HG03280 (cell line): ENCODE data around the gene UROS.

ENCODE experiments used
- ATAC-seq: cut with Tn5 transposase; IDR thresholded peaks from one replicate; pipeline ENCODE4 v1.9.1; 2021; ENCODE audit warnings: mild to moderate bottlenecking, moderate library complexity; ENCODE audit not compliant: unreplicated experiment

UROS gene

DNA sequence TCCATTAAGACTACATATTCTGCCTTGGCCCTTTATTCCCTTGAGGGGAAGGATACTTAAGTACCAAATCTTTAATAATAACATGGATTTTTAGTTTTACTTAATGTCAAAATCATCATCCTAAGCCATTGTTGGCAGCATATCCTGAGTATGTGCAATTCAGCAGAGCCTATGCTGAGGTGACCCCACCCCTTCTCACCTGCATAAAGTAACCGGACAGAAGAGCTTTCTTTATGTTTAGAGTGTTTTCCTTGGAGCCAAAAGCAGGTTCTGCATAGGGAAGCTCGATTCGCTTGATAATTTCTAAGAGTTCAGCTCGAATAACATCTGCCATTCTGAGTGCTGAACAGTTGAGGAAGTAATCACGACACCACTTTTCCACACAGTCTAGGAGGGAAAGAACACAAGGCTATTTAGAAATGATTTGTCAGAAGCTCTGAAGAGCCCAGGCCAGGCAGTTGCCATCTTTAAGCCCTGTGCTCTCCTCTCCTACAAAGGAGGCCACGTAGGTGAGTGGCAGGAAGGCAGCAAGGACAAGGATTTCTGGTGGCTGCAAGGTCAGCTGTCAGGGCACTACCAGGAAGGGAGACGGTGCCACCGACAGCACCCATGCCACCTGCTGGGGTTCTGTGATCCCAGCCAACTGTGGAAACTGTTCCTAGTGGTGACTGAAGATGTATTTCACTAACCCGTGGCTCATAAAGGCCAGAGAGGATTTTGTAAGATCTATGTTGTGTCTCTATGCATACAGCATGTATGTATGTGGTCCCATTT is 15.9 kb upstream of the UROS start:
- no peak for ATAC-seq

- no peak for ATAC-seq
These were observed 13.7 kb upstream of the UROS start for GRCh38 chr10:125836746-125837145.

- no peak for ATAC-seq
These were observed 5.3 kb upstream of the UROS start for GRCh38 chr10:125828311-125828710.

- ATAC-seq, result no peak
These were observed 4.1 kb upstream of the UROS start for GRCh38 chr10:125827133-125827532.

DNA sequence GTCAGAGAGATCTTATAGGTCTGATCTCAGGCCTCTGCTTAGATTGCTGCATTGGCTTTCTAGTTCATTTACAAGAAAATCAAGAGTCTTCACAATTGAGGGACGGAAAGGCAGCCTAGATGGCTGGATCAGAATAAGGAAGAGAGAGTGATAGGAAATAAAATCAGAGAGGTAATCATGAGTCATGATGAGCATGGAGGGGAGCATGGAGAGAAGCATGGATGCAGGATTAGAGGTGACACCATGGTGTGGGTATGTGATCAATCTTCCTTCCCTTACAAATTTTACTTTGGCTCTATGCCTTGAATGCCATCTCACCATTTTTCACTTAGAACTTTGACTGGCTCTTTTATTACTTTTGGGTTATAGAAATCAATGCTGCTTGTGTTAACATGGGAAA is 1.7 kb upstream of the UROS start:
- no peak for ATAC-seq

- ATAC-seq, result peak; percentile 3
These were observed 699 bp upstream of the UROS start for GRCh38 chr10:125823663-125824251.

GRCh38 chr10:125820701-125821100 is 2.4 kb downstream of the UROS start:
- peak; percentile 50 for ATAC-seq

GRCh38 chr10:125817337-125817946 is 5.6 kb downstream of the UROS start:
- no peak for ATAC-seq

- ATAC-seq, result no peak
These were observed 6.5 kb downstream of the UROS start for GRCh38 chr10:125816548-125816947.

- no peak for ATAC-seq
These were observed 7.3 kb downstream of the UROS start for GRCh38 chr10:125815764-125816163.

DNA sequence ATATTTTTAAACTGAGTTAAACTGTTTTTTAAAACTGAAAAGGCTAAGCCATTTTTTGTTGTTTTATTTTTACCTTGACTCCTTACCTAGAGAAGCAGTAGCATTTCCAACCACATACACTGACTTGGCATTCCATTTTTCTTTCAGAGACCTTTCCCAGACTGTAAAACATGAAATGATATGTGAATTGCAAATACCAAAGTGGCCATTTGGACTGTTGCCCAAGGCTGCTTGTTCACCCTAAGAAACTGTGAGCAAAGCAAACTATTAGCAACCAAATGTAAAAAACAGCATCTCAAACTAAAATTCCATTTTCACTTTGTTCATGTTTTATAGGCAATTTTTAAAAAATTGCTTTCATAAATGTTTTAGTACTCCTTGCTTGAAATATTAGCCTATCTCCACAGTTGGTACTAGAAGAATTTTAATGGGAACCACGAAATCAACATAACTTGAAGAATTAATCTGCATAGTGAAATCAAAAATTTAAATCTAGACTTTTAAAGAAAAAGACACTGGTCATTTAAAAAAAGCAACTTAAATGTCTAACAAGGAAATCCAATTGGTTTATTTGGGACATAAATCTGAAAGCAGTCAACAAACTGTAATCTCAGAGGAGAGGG is 10.8 kb downstream of the UROS start:
- ATAC-seq, result no peak

- no peak for ATAC-seq
These were observed 11.8 kb downstream of the UROS start for GRCh38 chr10:125811251-125811650.

- no peak for ATAC-seq
These were observed 15.0 kb downstream of the UROS start for GRCh38 chr10:125808047-125808446.

DNA sequence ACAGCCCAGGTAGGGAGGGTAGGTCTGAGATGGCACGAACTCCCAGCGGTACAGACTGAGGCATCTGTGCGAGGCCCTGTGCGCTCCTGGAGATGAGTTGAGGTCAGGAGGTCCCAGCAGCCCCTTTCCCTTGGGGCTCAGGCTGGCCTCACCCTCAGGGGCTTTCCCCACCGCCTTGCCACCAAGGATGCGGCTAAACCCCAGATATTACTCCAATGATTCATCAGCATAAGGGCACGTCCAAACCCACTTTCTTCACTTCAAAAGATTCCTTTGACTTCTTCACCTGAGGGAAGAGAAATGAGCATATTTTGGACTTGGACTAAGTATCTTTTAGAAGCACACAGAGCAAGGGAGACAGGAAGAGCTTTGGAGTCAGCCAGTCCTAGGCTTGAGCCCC is 20.3 kb downstream of the UROS start:
- no peak for ATAC-seq

DNA sequence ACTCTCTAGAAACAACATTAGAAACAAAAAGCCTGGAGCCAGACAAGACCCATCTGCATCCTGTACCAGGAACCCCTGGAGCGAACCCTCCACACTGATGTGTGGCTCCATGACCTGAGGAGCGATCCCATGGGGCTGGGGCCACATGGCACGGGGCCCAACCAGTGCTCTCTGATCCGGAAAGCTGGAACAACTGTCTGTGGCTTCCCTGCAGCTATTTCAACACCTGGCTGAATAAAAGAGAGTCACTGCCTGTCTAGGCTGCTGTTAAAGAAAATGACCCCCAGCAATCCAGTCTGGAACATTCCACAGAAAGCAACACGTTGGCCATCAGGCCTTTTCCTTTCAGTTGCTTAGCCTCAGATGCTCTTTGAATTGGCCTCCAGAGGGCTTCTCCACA is 20.9 kb downstream of the UROS start:
- no peak for ATAC-seq

- ATAC-seq, result no peak
These were observed 21.5 kb downstream of the UROS start for GRCh38 chr10:125801574-125801973.

DNA sequence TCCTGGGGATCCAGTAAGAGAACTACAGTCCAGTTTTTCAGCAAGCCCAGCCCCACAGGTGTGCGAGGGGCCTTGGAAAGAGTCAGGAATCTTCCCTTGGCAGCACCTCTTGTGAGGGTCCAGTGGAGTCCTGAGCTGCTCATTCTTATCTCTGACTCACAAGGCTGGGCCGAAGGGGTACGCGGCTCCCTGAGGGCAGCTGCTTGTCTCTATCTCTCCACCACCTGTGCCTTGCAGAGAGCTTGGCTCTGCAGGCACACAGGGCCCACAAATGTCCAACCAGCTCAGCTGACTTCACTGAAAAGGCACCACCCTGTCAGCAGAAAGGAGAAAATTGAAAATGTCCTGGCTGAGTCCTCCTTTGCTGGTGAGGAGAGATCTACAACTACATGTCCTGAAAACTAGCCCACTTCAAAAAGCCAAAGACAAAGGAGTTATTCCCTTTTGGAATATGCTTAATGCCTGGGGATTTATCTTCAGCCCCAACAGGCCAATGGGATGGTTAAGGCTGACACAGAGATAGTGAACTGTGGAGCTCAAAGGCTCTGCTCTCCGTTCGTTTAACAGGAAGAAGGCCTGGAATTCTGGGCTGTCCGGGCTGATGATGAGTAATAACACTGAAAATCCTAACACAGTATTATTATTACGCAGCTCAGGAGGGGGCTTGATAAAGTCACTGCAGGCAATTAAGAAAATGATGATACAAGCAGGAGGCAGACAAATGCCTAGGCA is 23.4 kb downstream of the UROS start:
- ATAC-seq, result no peak

DNA sequence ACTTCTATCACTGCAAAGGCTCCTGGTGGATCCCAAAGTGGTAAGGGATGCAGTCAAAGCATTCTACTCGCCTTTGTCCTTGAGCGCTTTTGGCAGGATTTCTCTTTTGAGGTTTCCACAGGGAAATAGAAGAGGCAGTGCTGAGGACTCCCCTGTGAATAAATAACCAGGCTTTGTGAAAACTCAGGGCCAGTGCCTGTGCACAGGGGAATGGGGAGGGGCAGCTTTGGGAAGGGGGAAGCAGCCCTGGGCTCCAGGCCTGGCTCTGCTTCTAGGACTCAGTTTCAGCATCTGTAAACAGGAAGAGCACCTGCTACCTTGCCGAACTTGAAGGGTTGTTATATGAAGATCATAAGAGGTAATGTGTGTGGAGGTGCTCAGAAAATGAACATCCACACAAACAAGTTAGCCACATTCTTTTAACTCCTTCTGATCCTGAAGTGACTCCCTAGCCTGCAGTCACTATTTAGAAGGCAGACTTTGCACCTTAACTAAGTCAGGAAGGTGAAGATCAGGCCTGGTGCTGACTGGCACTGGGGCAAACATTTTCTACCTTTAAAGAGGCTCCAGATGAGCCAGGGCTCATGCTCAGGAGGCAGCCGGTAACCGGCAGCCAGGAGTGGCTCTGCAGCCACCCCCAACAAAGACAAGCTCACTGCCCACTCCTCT is 24.9 kb downstream of the UROS start:
- ATAC-seq, result no peak

- no peak for ATAC-seq
These were observed 25.6 kb downstream of the UROS start for GRCh38 chr10:125797424-125797823.

DNA sequence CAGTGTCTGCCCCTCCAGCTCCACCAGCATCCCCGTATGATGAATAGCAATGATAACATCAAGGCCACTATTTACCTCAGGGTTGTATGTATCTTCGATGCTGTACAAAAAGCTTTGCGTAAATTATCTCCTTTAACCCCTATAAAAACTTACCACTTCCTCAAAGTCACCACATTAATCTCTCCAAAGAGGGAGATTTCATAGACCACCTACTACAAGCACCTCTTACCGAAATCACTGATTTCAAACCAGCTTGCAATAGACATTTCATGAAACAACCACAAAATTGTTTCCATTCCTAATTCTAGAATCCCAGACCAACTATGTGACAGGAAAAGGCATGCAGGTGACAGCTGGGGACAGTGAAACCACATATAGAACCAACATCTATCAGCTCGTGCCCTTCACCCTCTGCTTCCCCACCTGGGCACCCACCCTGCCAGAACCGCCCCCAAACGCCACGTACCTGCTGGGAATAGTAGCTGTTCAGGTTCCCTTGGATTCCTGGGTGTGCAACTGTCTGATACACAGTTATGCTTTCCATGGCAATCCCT is 27.3 kb downstream of the UROS start:
- ATAC-seq, result no peak
